MCF 10A (cell line): ENCODE results near the gene GREB1L. TPM values are rescaled to one million over a fixed set of nuclear protein-coding genes. Genes with fewer than 3 reads are reported as not detected.
A peak's percentile ranks its signal among the peaks of the same experiment; 100 is the strongest.

Source experiments
- BruUV-seq: library from RNA; stranded (reverse); fragments of 400-500 nt; replicated peaks from 2 replicates; lab custom pipeline; 2021; lab: Mats Ljungman, UMichigan
- CTCF ChIA-PET: fragments of 300-600 bp; sonication (Branson Sonifier 250); formaldehyde crosslinking; extraction: SDS; loops from one replicate; lab custom pipeline; 2021; ENCODE audit warnings: antibody characterized with exemption, inconsistent platforms; lab: Yijun Ruan, JAX
- POLR2A ChIA-PET: fragments of 300-600, 350-650 bp; sonication (Branson Sonifier 250); formaldehyde crosslinking; extraction: SDS; loops from one replicate; lab custom pipeline; 2020; ENCODE audit warnings: antibody characterized with exemption, inconsistent platforms; lab: Yijun Ruan, JAX
- DNase-seq: peaks from one replicate; pipeline ENCODE4 v3.0.0-alpha.2; 2018; ENCODE audit not compliant: unreplicated experiment
- H3K27ac Mint-ChIP-seq: one replicate; pipeline ENCODE4 v1.8.0; 2022; ENCODE audit warnings: mild to moderate bottlenecking, low read depth, mixed read lengths; ENCODE audit not compliant: unreplicated experiment
- H3K27me3 Mint-ChIP-seq: one replicate; pipeline ENCODE4 v1.8.0; 2022; ENCODE audit warnings: mixed read lengths; ENCODE audit not compliant: insufficient read depth, unreplicated experiment
- H3K36me3 Mint-ChIP-seq: one replicate; pipeline ENCODE4 v1.8.0; 2022; ENCODE audit warnings: mild to moderate bottlenecking, moderate library complexity, mixed read lengths; ENCODE audit not compliant: insufficient read depth, unreplicated experiment
- H3K4me1 Mint-ChIP-seq: one replicate; pipeline ENCODE4 v1.8.0; 2022; ENCODE audit warnings: mixed read lengths; ENCODE audit not compliant: insufficient read depth, unreplicated experiment
- H3K4me3 Mint-ChIP-seq: one replicate; pipeline ENCODE4 v1.8.0; 2022; ENCODE audit warnings: mild to moderate bottlenecking, moderate library complexity, mixed read lengths; ENCODE audit not compliant: unreplicated experiment
- H3K9me3 Mint-ChIP-seq: one replicate; pipeline ENCODE4 v1.8.0; 2022; ENCODE audit warnings: mixed read lengths; ENCODE audit not compliant: unreplicated experiment
- CTCF ChIP-seq: fragments of 200-600 bp; IDR thresholded peaks from one replicate; pipeline ENCODE4 v1.8.0; 2022; ENCODE audit warnings: antibody characterized with exemption, mild to moderate bottlenecking; ENCODE audit not compliant: unreplicated experiment
- intact Hi-C: fragments of 100-400 bp; cut with micrococcal nuclease; formaldehyde crosslinking; loops from 2 replicates; pipeline ENCODE4 v1.14.1; 2022
- total RNA-seq: library from RNA; stranded (reverse); gene quantifications from 2 replicates; pipeline ENCODE4 v1.2.3, GENCODE V29; 2022

Gene GREB1L
- total RNA-seq, 1 experiment from 2014 or later, result 9.4 TPM

- H3K27me3 Mint-ChIP-seq, result no peaks in the 10 kb centered on the region
- H3K27ac Mint-ChIP-seq, result no peak overlapping the region
- ChIA-PET POLR2A (no interaction called here), CTCF (no interaction called here)
- TF ChIP-seq CTCF, result no peak
- H3K36me3 Mint-ChIP-seq, result peaks cover 31% of the 10 kb centered on the region
- no peaks in the 10 kb centered on the region for H3K9me3 Mint-ChIP-seq
- no peaks in the 10 kb centered on the region for H3K4me1 Mint-ChIP-seq
- no peak for DNase-seq
- intact Hi-C loops, result no loop called here
- no peak overlapping the region for H3K4me3 Mint-ChIP-seq
- no TSS peak for BruUV-seq
Measured at GRCh38 chr18:21550510-21550970, 308.5 kb downstream of the GREB1L start.

GRCh38 chr18:21557607-21558253, 315.7 kb downstream of the GREB1L start:
- ChIA-PET POLR2A (interaction anchor here (0.9 to 2.1 kb wide), 7 partner anchors 11 to 363 kb away, joined by 3 to 10 read pairs (median 4); partner anchors contain the start of gene ESCO1), CTCF (interaction anchor here (0.7 to 1.1 kb wide), 3 partner anchors 25 to 362 kb away, joined by 3 to 5 read pairs (median 3); partner anchors contain the start of gene ESCO1)

GRCh38 chr18:21559195-21559594, 317.2 kb downstream of the GREB1L start:
- intact Hi-C loops, result no loop called here
- POLR2A ChIA-PET, result interaction anchor here (0.8 kb wide), 1 partner anchor 316 kb away, joined by 3 read pairs; no protein-coding TSS in a partner anchor
- CTCF ChIA-PET, result interaction anchor here (0.6 to 0.8 kb wide), 2 partner anchors 39 to 479 kb away, joined by 3 read pairs; no protein-coding TSS in a partner anchor
- BruUV-seq, result no TSS peak
- H3K27ac Mint-ChIP-seq, result peak overlapping the region; percentile 72
- TF ChIP-seq CTCF, result no peak
- H3K36me3 Mint-ChIP-seq, result peaks cover 61% of the 10 kb centered on the region
- no peak overlapping the region for H3K4me3 Mint-ChIP-seq
- no peaks in the 10 kb centered on the region for H3K27me3 Mint-ChIP-seq
- peaks cover 7% of the 10 kb centered on the region for H3K4me1 Mint-ChIP-seq
- no peak for DNase-seq
- no peaks in the 10 kb centered on the region for H3K9me3 Mint-ChIP-seq

More at GRCh38 chr18:21557607-21558253, 315.7 kb downstream of the GREB1L start:
- Mint-ChIP-seq H3K27ac (peak overlapping the region; percentile 72), H3K4me3 (no peak overlapping the region), H3K4me1 (peaks cover 7% of the 10 kb centered on the region), H3K9me3 (no peaks in the 10 kb centered on the region), H3K27me3 (no peaks in the 10 kb centered on the region), H3K36me3 (peaks cover 61% of the 10 kb centered on the region)
- TF ChIP-seq CTCF, result no peak
- BruUV-seq, result TSS peak; percentile 29
- peak; percentile 82 for DNase-seq
- intact Hi-C loops, result no loop called here

GRCh38 chr18:21571772-21572171, 329.7 kb downstream of the GREB1L start:
- H3K27ac Mint-ChIP-seq, result no peak overlapping the region
- H3K4me1 Mint-ChIP-seq, result no peaks in the 10 kb centered on the region
- TF ChIP-seq CTCF, result no peak
- no peaks in the 10 kb centered on the region for H3K9me3 Mint-ChIP-seq
- H3K36me3 Mint-ChIP-seq, result peaks cover 79% of the 10 kb centered on the region
- ChIA-PET POLR2A (no interaction called here), CTCF (no interaction called here)
- H3K4me3 Mint-ChIP-seq, result no peak overlapping the region
- BruUV-seq, result no TSS peak
- H3K27me3 Mint-ChIP-seq, result no peaks in the 10 kb centered on the region
- DNase-seq, result no peak
- intact Hi-C loops, result no loop called here

Other genes starting within 250 kb of the GREB1L start
- gene ROCK1, start 130.4 kb upstream of the GREB1L start, total RNA-seq, result 44.6 and 47.9 TPM in 2 replicates